ENCODE data around the gene KHDC1L.
"Not testable (repeated sequence)": the region's sequence is repeated elsewhere in the genome, so short reads cannot be mapped to it uniquely, and the experiment has no call there.

KHDC1L gene

GRCh38 chr6:73225396-73225795 lies at the start of gene KHDC1L:
TSS of gene KHDC1L (minus strand) at chr6:73225496. CDS start at chr6:73225408, 88 bp downstream.
- DNase-seq: no peak

- not testable (repeated sequence) for DNase-seq
Measured at GRCh38 chr6:73269296-73269695, 44.0 kb upstream of the KHDC1L start.

GRCh38 chr6:73268896-73269295 lies 43.6 kb upstream of the KHDC1L start:
- DNase-seq: not testable (repeated sequence)

DNA sequence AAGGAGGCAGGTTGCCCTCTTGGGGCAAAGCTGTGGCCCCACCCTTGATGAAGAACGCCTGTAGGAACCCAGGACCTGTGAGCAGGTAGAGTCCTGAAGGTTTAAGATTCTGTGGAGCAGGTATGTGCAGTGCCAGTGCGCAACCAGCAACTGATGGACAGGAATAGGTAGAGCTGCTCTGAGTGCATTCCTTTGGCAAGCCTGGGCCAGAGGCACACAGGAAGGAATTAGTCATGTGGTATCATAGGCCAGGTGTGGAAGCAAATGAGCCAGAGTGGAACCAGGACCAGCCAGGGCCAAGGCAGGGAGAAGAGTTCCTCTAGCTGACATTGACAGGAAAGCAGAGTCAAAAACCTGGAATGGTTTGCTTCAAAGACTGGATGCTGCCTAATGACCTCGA lies 39.1 kb upstream of the KHDC1L start:
- no peak for DNase-seq

DNA sequence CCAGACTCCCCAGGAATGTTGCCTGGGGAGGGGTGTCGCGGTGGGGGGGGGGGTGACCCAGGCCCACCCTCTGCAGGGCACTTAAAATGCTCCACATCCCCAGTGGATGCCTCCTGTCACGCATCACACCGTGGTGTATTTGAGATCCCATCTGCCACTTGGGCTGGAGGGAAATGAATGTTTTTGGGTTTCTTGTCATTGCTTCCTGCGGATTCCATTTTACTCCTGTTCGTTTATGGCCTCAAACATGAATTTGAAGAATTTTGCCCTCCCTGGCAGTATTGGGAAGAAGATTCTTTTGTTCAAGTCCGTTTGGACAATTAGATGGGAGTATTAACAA lies 38.2 kb upstream of the KHDC1L start:
- no peak for DNase-seq

DNA sequence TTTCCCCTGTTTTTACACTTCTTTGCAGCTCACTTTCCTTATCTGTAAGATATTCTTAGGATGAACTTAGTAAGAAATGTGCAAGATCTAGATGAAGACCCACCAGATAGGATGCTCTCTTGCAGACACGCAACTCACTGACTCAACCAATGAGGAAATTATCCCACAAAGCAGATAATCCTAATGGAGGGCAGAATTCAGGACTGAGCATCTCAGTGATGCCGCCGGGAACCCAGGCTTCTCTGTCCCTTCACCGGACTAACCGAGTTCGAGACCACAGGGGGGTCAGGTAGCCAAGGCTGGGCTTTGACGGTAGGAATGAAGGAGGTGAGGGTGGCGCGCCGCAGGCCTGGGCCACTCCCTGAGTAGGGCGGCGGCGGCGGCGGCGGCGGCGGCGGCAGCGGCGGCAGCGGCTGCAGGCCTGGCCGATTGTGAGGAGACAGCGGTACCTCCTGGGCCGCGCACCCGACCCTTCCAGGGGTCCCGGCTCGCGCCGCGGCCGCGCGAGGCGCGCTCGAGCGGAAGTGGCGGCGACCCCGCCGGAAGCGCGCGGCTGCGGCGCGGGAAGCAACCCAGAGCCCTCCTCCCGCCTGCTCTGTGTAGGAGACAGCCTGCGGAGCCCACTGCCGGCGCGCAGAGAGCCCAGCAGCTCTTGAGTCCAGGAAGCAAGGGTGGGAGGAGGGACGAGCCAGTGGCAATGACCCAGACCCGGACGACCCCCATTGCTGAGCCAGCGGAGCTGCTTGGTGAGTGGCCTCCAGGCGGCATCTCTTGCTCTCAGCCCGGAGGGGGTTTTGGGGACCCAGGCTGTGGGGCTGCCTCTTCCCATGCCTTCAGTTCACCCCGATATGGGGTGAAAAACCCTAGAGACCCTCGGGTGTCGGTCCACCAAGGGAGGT lies 37.6 kb upstream of the KHDC1L start, which contains the start of gene KHDC1:
Gene KHDC1 (minus strand): TSS at position 526 of the 899 bp plus-strand sequence. CDS start 20,679 bp downstream, outside the sequence.
- DNase-seq: peak; percentile 61

- DNase-seq: no peak
Measured at GRCh38 chr6:73258721-73259120, 33.4 kb upstream of the KHDC1L start.

- DNase-seq: not testable (repeated sequence)
Measured at GRCh38 chr6:73254323-73254722, 29.0 kb upstream of the KHDC1L start.

GRCh38 chr6:73252703-73253102 lies 27.4 kb upstream of the KHDC1L start:
- no peak for DNase-seq

DNA sequence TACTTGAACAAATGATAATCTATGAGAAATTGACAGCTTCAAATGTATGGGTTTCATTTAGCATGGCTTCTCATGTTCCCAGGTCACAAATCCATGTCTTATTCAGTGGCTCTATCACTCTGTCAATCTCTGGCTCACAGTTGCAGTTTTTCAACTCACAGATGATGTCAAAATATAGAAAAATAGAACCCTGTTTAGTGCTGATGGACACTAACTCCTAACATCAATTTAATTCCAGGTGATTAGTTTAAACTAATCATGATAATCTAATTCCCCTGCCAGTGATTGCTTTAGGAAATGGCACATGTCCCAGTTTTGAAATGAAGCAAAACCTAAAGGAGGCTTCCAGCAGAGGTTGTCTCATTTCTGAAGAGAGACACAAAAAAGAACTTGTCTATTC lies 24.7 kb upstream of the KHDC1L start:
- DNase-seq: no peak

- no peak for DNase-seq
Measured at GRCh38 chr6:73248192-73248903, 23.1 kb upstream of the KHDC1L start.

- no peak for DNase-seq
Measured at GRCh38 chr6:73242001-73242400, 16.7 kb upstream of the KHDC1L start.

DNA sequence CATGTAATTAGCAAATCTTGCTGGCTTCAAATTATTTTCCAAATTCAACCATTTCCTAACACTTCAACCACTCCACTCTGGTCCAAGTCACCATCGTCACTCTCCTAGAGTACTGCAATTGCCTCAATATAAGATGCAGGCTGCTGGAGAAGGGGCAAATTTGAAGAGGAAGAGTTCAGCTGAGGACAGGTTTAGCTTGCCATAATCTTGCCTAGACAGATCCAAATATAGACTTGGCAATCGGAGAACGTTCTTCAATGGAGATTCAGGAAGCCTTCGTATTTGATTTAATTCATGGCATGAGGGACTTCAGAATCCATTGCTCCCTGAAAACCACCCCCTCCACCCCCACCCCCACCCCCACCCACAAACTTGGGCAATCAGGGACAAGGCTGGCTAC lies 15.4 kb upstream of the KHDC1L start:
- DNase-seq: no peak

- no peak for DNase-seq
Measured at GRCh38 chr6:73236144-73236750, 11.0 kb upstream of the KHDC1L start.

DNA sequence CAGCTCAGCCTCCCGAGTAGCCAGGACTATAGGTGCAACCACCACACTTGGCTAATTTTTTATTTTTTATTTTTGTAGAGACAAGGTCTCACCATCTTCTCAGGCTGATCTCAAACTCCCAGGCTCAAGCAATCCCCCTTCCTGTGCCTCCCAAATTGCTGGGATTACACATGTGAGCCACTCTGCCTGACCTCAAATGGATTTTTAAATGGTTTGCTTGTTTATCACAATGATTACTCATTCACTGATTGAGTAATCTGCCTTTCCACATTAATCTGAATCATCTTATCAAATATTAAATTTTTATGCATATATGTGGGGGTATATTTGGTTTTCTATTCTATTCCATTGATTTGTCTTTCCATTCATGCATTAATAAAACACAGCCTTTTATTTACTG lies 9.4 kb upstream of the KHDC1L start:
- DNase-seq: no peak

GRCh38 chr6:73233971-73234370 lies 8.7 kb upstream of the KHDC1L start:
- not testable (repeated sequence) for DNase-seq

DNA sequence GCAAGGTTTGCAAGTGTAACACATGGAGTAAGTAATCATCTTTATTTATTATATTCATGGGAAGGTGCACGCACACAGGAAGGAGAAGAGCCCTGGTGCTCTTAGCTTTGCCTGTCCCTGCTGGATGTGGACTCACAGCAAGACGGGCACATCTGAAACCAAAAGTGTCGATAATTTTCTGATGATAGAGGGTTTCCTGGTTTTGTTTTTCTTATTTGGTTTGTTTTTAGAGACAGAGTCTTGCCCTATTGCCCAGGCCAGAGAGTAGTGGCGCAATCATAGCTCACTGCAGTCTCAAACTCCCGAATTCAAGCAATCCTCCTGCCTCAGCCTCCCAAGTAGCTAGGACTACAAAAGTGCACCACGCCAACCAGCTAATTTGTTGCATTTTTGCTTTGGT lies 7.8 kb upstream of the KHDC1L start:
- DNase-seq: no peak

- no peak for DNase-seq
Measured at GRCh38 chr6:73231986-73232391, 6.7 kb upstream of the KHDC1L start.

GRCh38 chr6:73227606-73228255 lies 2.4 kb upstream of the KHDC1L start:
- DNase-seq: no peak

DNA sequence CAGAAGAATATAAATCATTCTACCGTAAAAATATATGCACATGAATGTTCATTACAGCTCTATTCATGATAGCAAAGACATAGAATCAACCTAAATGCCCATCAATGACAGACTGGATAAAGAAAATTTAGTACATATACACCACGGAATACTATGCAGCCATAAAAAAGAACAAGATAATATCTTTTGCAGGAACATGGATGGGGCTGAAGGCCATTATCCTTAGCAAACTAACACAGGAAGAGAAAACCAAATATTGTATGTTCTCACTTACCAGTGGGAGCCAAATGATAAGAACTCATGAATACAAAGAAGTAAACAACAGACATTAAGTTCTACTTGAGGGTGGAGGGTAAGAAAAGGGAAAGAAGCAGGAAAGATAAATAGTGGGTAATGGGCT lies 8.4 kb downstream of the KHDC1L start:
- DNase-seq: no peak

DNA sequence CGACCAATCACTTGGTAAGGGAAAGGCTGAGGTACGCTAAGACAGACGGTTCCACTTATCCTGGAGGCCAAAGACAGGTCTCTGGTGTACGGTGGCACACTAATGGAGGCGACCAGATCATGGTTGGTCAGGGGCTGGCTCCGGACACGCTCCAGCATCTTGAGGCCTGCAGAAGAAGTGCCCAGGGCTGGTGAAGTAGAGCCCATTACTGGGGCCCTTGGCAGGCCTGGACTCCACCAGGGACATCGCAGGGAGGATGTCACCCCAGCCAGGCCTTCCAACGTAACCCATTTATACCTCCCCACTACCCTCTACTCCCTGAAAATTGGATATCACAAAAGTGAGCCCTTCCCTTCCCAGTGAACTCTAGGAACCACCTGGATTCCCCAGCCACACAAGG lies 16.2 kb downstream of the KHDC1L start:
- no peak for DNase-seq

- DNase-seq: no peak
Measured at GRCh38 chr6:73207221-73207837, 18.0 kb downstream of the KHDC1L start.

DNA sequence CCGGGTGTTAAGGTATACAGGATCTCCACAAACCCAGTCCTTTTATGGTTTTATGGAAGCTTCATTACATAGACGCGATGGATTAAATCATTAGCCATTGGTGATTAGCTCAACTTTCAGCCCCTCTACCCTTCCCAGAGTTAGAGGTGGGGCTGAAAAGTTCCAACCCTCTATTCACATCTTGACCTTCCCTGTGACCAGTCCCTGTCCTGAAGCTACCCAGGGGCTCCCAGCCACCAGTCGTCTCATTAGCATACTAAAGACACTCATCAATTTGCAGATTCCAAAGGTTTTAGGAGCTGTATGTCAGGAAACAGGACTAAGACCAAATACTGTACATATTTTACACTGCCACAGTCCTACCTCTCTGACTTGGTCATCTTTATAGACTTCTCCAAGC lies 21.0 kb downstream of the KHDC1L start:
- DNase-seq: no peak

Measured in activated CD4-positive, alpha-beta T cell treated with anti-CD3 and anti-CD28 coated beads, Interleukin-2, amount 50 U/mL, for 16 hours (primary cell).